Astrocyte of the spinal cord (primary cell): Measurements from ENCODE around the gene SRCIN1.

Experiments used
- DNase-seq: peaks from one replicate; pipeline ENCODE4 v3.0.0; 2011; ENCODE audit warnings: low read depth, low spot score
- H3K4me3 ChIP-seq: 2 replicates; pipeline ENCODE4 v1.5.1; 2011; ENCODE audit warnings: low read depth, mild to moderate bottlenecking, low read length, moderate library complexity
- in situ Hi-C: cut with HindIII; loops from 2 replicates; pipeline ENCODE4 v1.10.0; 2017; ENCODE audit warnings: low sequenced_read_pairs
- TF ChIP-seq, protein P1 (sequence below): IDR thresholded peaks from 2 replicates; pipeline ENCODE4 v1.5.1; 2012; ENCODE audit warnings: low read depth, mild to moderate bottlenecking, low read length, inconsistent platforms

The SRCIN1 gene

GRCh38 chr17:38598995-38599394 is 6.8 kb downstream of the SRCIN1 start:
- no peak for DNase-seq
- no peak overlapping the region for H3K4me3 ChIP-seq
- TF ChIP-seq, protein P1, sequence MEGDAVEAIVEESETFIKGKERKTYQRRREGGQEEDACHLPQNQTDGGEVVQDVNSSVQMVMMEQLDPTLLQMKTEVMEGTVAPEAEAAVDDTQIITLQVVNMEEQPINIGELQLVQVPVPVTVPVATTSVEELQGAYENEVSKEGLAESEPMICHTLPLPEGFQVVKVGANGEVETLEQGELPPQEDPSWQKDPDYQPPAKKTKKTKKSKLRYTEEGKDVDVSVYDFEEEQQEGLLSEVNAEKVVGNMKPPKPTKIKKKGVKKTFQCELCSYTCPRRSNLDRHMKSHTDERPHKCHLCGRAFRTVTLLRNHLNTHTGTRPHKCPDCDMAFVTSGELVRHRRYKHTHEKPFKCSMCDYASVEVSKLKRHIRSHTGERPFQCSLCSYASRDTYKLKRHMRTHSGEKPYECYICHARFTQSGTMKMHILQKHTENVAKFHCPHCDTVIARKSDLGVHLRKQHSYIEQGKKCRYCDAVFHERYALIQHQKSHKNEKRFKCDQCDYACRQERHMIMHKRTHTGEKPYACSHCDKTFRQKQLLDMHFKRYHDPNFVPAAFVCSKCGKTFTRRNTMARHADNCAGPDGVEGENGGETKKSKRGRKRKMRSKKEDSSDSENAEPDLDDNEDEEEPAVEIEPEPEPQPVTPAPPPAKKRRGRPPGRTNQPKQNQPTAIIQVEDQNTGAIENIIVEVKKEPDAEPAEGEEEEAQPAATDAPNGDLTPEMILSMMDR: no peak
- in situ Hi-C loops: no loop called here

DNA sequence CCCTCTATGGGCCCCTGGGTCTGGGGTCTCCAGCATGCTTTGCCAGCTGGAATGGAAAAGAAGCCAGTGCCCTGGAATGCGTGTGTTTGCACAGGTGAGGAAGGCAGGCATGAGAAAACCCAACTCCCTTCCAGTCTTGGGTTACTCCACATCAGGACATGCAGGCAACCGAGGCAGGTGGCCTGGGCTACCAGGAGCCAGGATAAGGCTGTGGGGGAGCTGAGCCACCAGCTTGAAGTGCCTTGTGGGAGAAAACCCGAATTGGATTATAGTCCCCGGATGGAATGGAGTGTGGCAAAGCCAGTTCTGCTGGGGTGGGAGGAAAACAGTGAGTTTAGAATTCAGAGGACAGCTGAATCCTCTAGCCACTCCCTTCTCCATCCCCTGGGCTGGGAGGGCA is 7.2 kb downstream of the SRCIN1 start:
- in situ Hi-C loops: no loop called here
- peak; percentile 55 for DNase-seq
- TF ChIP-seq, protein P1: no peak
- H3K4me3 ChIP-seq: no peak overlapping the region

DNA sequence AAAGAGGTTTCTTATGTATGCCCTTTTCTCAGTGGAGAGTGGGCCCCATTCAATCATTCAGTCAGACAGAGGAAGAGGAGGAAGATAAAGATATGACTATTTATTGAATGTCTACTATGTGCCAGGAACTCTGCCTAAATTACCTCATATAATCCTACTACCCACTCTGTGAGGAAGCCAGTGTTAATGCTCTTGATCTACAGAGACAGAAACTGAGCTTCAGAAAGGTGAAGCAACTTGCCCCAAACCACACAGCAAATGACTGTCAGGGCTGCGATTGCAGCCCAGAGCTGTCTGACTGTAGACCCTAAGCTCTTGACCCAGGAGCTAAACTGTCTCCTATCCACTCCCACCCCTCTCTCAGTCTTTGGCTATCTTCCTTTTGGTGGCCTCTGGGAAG is 8.4 kb downstream of the SRCIN1 start:
- in situ Hi-C loops: no loop called here
- no peak overlapping the region for H3K4me3 ChIP-seq
- TF ChIP-seq, protein P1: no peak
- no peak for DNase-seq

- in situ Hi-C loops: no loop called here
- TF ChIP-seq, protein P1: no peak
- no peak for DNase-seq
- H3K4me3 ChIP-seq: no peak overlapping the region
These were observed 9.1 kb downstream of the SRCIN1 start for GRCh38 chr17:38596651-38597050.

DNA sequence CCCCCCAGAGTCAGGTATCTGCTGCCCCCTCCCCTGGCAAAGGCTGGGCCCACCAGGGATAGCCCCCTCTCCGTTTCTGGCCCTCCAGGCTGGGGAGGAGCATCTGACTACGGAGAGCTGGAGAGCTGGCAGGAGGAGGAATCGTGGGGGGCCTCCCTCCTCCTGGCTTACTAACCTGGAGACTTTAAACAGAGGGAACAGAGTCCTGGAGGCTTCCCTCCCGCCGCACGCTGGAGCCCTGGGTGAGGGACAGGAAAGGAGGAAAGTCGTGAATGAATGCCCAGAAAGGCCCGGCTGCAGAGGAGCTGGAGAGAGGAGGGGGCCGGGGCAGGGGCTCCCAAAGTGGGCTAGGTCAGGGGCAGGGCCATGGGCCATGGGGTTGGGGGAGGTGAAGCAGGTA is 9.9 kb downstream of the SRCIN1 start:
- no peak for DNase-seq
- H3K4me3 ChIP-seq: no peak overlapping the region
- TF ChIP-seq, protein P1: no peak
- in situ Hi-C loops: no loop called here

DNA sequence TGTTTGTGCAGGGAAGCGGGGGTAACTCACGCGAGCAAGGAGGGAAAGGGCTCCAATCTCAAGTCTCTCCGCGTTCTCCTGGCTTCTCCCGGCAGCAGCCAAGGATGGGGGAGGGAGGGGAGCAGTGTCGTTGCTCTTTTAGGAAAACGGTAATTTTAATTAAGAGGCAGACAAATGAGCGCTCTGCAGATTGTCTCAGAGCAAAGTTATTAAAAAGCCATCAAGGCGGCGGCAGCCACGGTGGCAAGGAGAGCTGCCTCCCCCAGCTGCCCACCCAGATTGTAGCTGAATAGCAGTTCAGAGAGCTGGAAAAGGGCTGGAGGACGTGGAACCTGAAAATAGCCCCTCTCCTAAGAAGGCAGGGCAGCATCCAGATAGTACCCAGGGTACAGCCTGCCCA is 11.6 kb downstream of the SRCIN1 start:
- in situ Hi-C loops: no loop called here
- DNase-seq: no peak
- TF ChIP-seq, protein P1: no peak
- H3K4me3 ChIP-seq: no peak overlapping the region

GRCh38 chr17:38592487-38592886 is 13.3 kb downstream of the SRCIN1 start:
- no peak overlapping the region for H3K4me3 ChIP-seq
- DNase-seq: no peak
- in situ Hi-C loops: no loop called here
- TF ChIP-seq, protein P1: no peak
